Memory B cell (primary cell): ENCODE results near the gene DLGAP4.

ENCODE experiments used
- ATAC-seq: fragments of 150-1000 bp; cut with Tn5 transposase; 2 replicates; pipeline ENCODE4 v1.10.0; 2021; ENCODE audit warnings: low read depth, mild to moderate bottlenecking, moderate library complexity
- DNase-seq, 2 donors: peaks; one replicate each; pipeline ENCODE4 v3.0.0; 2022; ENCODE audit warnings: low spot score in 2 of 2
- H3K27ac Mint-ChIP-seq: one replicate; pipeline ENCODE4 v1.8.0; 2022; ENCODE audit warnings: mild to moderate bottlenecking, moderate library complexity, mixed read lengths
- H3K27me3 Mint-ChIP-seq: one replicate; pipeline ENCODE4 v1.8.0; 2022; ENCODE audit warnings: mixed read lengths
- H3K36me3 Mint-ChIP-seq: one replicate; pipeline ENCODE4 v1.8.0; 2022; ENCODE audit warnings: mild to moderate bottlenecking, mixed read lengths
- H3K4me1 Mint-ChIP-seq: one replicate; pipeline ENCODE4 v1.8.0; 2022; ENCODE audit warnings: mixed read lengths
- H3K4me3 Mint-ChIP-seq: one replicate; pipeline ENCODE4 v1.8.0; 2022; ENCODE audit warnings: mild to moderate bottlenecking, moderate library complexity, mixed read lengths
- H3K9me3 Mint-ChIP-seq: one replicate; pipeline ENCODE4 v1.8.0; 2022; ENCODE audit warnings: mixed read lengths

Gene DLGAP4

GRCh38 chr20:36305602-36306551 lies at the start of gene DLGAP4:
Gene DLGAP4, plus strand, starts transcription at chr20:36306339. Its CDS starts 125,379 bp downstream, at chr20:36431718.
- peak within 1 kb of the TSS; percentile 59 for H3K4me3 Mint-ChIP-seq
- H3K36me3 Mint-ChIP-seq, result no peaks in the 10 kb centered on the region
- peaks cover 35% of the 10 kb centered on the region for H3K27me3 Mint-ChIP-seq
- no peak within 1 kb of the TSS for H3K27ac Mint-ChIP-seq
- DNase-seq (no peak), ATAC-seq (peak; percentile 24)
- H3K9me3 Mint-ChIP-seq, result no peaks in the 10 kb centered on the region
- peaks cover 6% of the 10 kb centered on the region for H3K4me1 Mint-ChIP-seq

- Mint-ChIP-seq H3K4me3 (no peak overlapping the region), H3K27me3 (no peaks in the 10 kb centered on the region), H3K9me3 (no peaks in the 10 kb centered on the region), H3K4me1 (no peaks in the 10 kb centered on the region), H3K27ac (no peak overlapping the region), H3K36me3 (peaks cover 22% of the 10 kb centered on the region)
- DNase-seq (no peak), ATAC-seq (no peak)
These were observed 46.7 kb upstream of the DLGAP4 start for GRCh38 chr20:36259177-36260061.

- no peak overlapping the region for H3K4me3 Mint-ChIP-seq
- H3K27ac Mint-ChIP-seq, result no peak overlapping the region
- no peak for ATAC-seq
- H3K4me1 Mint-ChIP-seq, result no peaks in the 10 kb centered on the region
- DNase-seq, result no peak
- no peaks in the 10 kb centered on the region for H3K27me3 Mint-ChIP-seq
- H3K9me3 Mint-ChIP-seq, result no peaks in the 10 kb centered on the region
- H3K36me3 Mint-ChIP-seq, result peaks cover 19% of the 10 kb centered on the region
These were observed 45.8 kb upstream of the DLGAP4 start for GRCh38 chr20:36260316-36260715.

- Mint-ChIP-seq H3K4me1 (no peaks in the 10 kb centered on the region), H3K27ac (no peak overlapping the region), H3K9me3 (no peaks in the 10 kb centered on the region), H3K36me3 (peaks cover 10% of the 10 kb centered on the region), H3K27me3 (peaks cover 2% of the 10 kb centered on the region), H3K4me3 (no peak overlapping the region)
- no peak for ATAC-seq
- no peak for DNase-seq
These were observed 44.6 kb upstream of the DLGAP4 start for GRCh38 chr20:36261389-36262105.

GRCh38 chr20:36262440-36262839 lies 43.7 kb upstream of the DLGAP4 start:
- peaks cover 2% of the 10 kb centered on the region for H3K36me3 Mint-ChIP-seq
- peaks cover 2% of the 10 kb centered on the region for H3K27me3 Mint-ChIP-seq
- H3K4me3 Mint-ChIP-seq, result no peak overlapping the region
- no peak for DNase-seq
- no peaks in the 10 kb centered on the region for H3K9me3 Mint-ChIP-seq
- no peak overlapping the region for H3K27ac Mint-ChIP-seq
- no peak for ATAC-seq
- H3K4me1 Mint-ChIP-seq, result no peaks in the 10 kb centered on the region

- no peak overlapping the region for H3K27ac Mint-ChIP-seq
- H3K4me1 Mint-ChIP-seq, result no peaks in the 10 kb centered on the region
- H3K9me3 Mint-ChIP-seq, result no peaks in the 10 kb centered on the region
- DNase-seq (no peak), ATAC-seq (no peak)
- H3K36me3 Mint-ChIP-seq, result no peaks in the 10 kb centered on the region
- H3K4me3 Mint-ChIP-seq, result no peak overlapping the region
- peaks cover 2% of the 10 kb centered on the region for H3K27me3 Mint-ChIP-seq
These were observed 41.5 kb upstream of the DLGAP4 start for GRCh38 chr20:36264426-36265246.

- no peaks in the 10 kb centered on the region for H3K4me1 Mint-ChIP-seq
- peaks cover 2% of the 10 kb centered on the region for H3K27me3 Mint-ChIP-seq
- no peaks in the 10 kb centered on the region for H3K36me3 Mint-ChIP-seq
- no peak overlapping the region for H3K27ac Mint-ChIP-seq
- no peak for ATAC-seq
- no peaks in the 10 kb centered on the region for H3K9me3 Mint-ChIP-seq
- no peak overlapping the region for H3K4me3 Mint-ChIP-seq
- no peak for DNase-seq
These were observed 40.0 kb upstream of the DLGAP4 start for GRCh38 chr20:36266189-36266588.

GRCh38 chr20:36267605-36268381 lies 38.3 kb upstream of the DLGAP4 start:
- H3K27ac Mint-ChIP-seq, result no peak overlapping the region
- no peaks in the 10 kb centered on the region for H3K9me3 Mint-ChIP-seq

GRCh38 chr20:36268440-36269342 lies 37.4 kb upstream of the DLGAP4 start:
- Mint-ChIP-seq H3K27me3 (peaks cover 2% of the 10 kb centered on the region), H3K4me3 (no peak overlapping the region), H3K36me3 (no peaks in the 10 kb centered on the region), H3K4me1 (no peaks in the 10 kb centered on the region), H3K27ac (no peak overlapping the region), H3K9me3 (no peaks in the 10 kb centered on the region)
- DNase-seq (no peak), ATAC-seq (no peak)

More at GRCh38 chr20:36267605-36268381, 38.3 kb upstream of the DLGAP4 start:
- Mint-ChIP-seq H3K4me1 (no peaks in the 10 kb centered on the region), H3K4me3 (no peak overlapping the region), H3K27me3 (peaks cover 2% of the 10 kb centered on the region), H3K36me3 (no peaks in the 10 kb centered on the region)
- DNase-seq, result no peak
- ATAC-seq, result no peak

GRCh38 chr20:36269507-36269906 lies 36.6 kb upstream of the DLGAP4 start:
- Mint-ChIP-seq H3K27me3 (peaks cover 5% of the 10 kb centered on the region), H3K27ac (no peak overlapping the region), H3K9me3 (no peaks in the 10 kb centered on the region), H3K4me3 (no peak overlapping the region), H3K36me3 (no peaks in the 10 kb centered on the region), H3K4me1 (no peaks in the 10 kb centered on the region)
- DNase-seq (no peak), ATAC-seq (no peak)

- peaks cover 10% of the 10 kb centered on the region for H3K27me3 Mint-ChIP-seq
- no peaks in the 10 kb centered on the region for H3K4me1 Mint-ChIP-seq
- H3K9me3 Mint-ChIP-seq, result no peaks in the 10 kb centered on the region
- no peak overlapping the region for H3K4me3 Mint-ChIP-seq
- H3K27ac Mint-ChIP-seq, result no peak overlapping the region
- H3K36me3 Mint-ChIP-seq, result no peaks in the 10 kb centered on the region
- no peak for ATAC-seq
- no peak for DNase-seq
These were observed 35.1 kb upstream of the DLGAP4 start for GRCh38 chr20:36270744-36271638.
